HG03520 (cell line): Measurements from ENCODE around the gene DEFB123.
"Not testable (repeated sequence)": the region's sequence is repeated elsewhere in the genome, so short reads cannot be mapped to it uniquely, and the experiment has no call there.

Source experiments
- ATAC-seq: cut with Tn5 transposase; IDR thresholded peaks from one replicate; pipeline ENCODE4 v1.9.1; 2021; ENCODE audit warnings: mild to moderate bottlenecking, moderate library complexity; ENCODE audit not compliant: unreplicated experiment

Gene DEFB123, protein sequence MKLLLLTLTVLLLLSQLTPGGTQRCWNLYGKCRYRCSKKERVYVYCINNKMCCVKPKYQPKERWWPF

DNA sequence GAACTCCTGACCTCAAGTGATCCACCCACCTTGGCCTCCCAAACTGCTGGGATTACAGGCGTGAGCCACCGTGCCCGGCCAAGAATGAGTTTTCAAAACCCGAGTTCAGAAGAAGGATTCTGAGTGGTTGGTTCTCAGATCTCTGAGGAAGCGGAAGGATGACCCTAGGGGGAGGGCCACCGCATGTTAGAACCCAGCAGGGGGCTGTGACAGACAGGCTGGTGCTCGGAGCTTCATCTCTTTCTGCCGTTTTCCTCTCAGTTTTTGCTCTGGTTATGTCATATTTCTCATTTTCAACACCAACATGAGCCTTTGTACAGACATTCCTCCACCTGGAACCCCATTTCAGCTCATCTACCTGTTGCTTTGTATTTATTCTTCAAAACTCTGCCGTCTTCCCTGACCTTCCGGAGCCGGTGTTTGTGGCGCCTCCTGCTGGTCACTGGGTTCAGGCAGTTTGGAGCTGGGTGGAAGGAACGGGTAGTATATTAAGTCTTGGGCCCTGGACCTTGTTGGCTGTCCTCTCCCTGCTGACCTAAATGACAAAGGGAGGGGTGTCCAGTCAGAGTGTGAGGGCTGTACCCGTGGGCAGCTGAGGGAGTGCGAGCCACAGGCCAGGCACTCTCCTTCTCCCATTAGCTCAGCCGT is at the start of gene DEFB123:
DEFB123 (plus strand) TSS at position 621 of the 648 bp plus-strand sequence. CDS start 67 bp downstream, outside the sequence.
- ATAC-seq = no peak

DNA sequence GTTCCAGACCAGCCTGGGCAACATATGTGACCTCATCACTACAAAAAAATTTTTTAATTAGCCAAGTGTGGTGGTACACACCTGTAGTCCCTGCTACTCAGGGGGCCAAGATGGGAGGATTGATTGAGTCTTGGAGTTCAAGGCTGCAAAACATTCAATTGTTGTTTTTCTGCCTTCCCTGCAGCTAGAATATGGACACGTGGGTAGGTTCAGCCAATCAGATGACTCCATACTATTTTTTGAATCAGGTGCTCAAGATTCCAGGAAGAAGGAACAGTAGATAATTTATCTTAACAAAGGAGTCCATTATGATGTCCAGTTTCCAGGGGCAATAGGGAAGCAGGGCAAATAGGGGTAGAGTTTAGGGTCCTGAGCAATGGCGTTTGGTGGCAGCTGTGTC is 47.6 kb upstream of the DEFB123 start:
- ATAC-seq = no peak

DNA sequence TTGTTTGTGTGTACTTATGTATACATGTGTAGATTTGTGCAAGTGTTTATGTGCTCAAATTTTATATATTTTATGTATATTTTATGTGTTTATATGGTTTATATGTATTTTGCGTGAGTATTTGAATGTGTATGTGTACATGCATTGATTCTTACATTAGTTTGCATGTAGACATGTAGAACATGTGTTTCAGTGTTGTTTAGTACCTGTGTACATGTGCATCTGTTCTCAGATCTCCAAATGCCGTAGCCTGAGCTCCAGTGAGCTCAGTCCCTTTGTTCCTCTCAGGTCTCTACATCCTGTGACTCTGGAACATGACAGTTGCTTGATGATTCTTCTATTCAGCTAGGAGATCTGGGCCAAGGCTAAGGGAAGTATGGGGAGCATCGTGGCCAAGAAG is 45.5 kb upstream of the DEFB123 start:
- no peak for ATAC-seq

DNA sequence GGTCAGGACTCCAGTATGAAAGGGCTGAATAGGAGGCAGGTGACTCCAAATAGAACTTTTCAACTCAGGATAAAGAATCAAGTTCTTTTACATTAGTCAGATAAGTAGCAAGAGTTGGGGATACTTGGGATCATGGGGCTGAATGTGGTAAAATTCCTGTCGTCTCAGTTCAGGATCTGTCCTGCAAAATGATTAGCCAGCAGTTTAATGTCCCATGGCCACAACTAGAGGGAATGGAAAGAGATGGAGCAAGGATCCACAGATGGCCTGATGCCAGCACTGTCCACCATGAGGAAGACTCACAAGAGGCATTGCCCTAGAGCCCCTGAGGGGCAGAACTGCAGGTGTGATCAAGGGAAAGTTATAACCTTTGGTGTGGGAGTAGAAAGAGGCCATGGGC is 36.5 kb upstream of the DEFB123 start:
- no peak for ATAC-seq

DNA sequence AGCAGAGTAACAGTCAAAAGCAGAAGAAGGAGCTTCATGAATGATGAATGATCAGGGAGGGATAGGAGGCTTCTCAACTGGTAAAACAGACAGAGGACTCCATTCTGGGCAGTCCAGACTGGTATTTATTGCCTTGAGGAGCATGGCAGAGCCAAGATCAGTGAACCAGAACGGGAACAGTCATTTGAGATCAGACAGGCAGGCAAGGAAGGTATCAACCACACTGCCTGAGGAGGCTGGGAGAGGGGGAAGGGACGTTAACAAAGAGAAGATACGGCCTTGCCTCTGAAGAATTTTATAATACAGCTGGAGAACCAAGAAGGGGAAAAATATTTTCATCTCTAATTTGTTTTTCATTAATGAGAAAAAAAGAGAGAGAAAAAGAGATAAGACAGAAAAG is 34.3 kb upstream of the DEFB123 start, which contains the start of gene DEFB121:
DEFB121 (minus strand) TSS at position 101 of the 400 bp plus-strand sequence; CDS start at position 38, 63 bp downstream.
- no peak for ATAC-seq

DNA sequence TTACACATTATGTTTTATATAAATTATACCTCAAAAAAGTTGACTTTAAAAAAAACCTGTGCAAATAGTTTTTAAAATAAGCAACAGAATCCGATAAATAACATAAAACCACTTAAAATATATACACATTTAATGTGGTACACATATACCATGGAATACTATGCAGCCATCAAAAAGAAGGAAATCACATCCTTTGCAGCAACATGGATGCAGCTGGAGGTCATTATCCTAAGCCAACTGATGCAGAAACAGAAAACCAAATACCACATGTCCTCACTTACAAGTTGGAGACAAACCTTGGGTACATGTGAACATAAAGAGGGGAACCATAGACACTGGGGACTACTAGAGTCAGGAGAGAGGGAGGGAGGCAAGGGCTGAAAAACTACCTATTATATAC is 30.4 kb upstream of the DEFB123 start:
- no peak for ATAC-seq

DNA sequence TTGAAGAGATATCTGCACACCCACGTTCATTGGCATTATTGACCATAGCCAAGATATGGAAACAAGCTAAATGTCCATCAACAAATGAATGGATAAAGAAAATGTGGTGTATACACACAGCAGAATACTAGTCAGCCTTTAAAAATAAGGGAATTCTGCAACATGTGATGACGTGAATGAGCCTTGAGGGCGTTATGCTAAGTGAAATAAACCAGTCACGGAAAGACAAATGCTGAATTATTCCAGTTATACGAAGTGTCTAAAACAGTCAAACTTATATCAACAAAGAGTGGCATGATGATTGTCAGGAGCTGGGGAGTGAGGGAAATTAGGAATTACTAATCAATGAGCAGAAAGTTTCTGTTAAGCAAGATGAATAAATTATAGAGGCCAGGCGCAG is 26.1 kb upstream of the DEFB123 start:
- ATAC-seq = no peak

DNA sequence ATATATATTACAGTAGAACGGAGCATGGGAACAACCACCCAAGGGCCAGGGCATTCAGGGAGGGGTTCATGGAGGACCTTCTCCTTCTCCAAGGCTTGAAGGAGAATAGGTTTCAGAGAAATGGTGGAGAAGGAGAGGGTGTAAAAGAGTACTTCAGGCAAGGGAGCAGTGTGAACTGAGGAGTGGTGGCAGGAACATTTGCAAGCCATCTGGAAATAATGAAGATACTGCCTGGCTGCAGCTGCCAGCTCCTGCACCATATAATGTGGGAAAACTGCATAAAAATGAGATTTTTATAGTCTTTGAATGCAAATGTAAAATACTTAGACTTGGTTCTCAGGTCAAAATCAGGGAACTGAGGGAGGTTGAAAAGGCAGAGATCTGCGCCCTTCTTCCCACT is 24.8 kb upstream of the DEFB123 start:
- no peak for ATAC-seq

DNA sequence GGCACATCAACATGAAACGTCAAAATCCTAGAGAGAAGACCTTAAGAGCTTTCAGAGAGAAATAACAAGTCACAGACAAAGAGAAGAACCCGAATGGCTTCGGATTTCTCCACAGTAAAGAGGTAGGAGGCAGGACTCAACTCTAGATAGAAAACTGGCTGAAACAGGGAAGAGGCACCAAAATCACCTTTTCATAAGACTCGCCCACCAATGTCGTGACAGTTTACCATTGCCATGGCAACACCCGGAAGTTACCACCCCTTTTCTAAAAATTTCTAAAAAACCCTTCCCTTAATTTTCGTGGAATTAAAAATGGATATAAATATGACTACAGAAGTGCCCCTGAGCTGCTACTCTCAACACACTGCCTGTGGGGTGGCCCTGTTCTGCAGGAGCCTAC is 22.1 kb upstream of the DEFB123 start:
- ATAC-seq = no peak

DNA sequence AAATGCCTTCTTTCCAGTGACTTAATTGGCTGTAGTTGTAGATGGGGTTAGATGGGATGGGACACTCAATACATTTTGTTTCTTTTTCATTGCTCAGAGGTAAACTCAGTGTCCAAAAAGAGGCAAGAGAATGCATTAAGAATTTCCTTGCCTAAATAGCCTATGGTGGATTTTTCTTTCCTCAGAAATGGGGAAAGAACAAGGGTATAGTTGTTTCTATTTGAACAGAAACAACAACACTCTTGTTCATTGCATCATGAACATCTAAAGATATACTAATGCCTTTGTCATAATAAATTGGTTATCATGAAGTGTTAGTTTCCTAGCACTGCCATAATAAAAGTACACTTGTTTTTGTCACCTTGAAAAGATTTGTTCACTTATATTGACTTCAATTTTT is 14.6 kb upstream of the DEFB123 start:
- ATAC-seq = no peak

DNA sequence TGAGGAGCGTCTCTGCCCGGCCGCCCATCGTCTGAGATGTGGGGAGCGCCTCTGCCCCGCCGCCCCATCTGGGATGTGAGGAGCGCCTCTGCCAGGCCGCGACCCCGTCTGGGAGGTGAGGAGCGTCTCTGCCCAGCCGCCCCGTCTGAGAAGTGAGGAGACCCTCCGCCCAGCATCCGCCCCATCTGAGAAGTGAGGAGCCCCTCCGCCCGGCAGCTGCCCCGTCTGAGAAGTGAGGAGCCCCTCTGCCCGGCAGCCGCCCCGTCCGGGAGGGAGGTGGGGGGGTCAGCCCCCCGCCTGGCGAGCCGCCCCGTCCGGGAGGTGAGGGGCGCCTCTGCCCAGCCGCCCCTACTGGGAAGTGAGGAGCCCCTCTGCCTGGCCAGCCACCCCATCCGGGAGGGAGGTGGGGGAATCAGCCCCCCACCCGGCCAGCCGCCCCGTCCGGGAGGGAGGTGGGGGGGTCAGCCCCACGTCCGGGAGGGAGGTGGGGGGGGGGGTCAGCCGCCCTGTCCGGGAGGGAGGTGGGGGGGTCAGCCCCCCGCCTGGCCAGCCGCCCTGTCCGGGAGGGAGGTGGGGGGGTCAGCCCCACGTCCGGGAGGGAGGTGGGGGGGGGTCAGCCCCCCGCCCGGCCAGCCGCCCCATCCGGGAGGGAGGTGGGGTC is 13.4 kb upstream of the DEFB123 start:
- not testable (repeated sequence) for ATAC-seq

DNA sequence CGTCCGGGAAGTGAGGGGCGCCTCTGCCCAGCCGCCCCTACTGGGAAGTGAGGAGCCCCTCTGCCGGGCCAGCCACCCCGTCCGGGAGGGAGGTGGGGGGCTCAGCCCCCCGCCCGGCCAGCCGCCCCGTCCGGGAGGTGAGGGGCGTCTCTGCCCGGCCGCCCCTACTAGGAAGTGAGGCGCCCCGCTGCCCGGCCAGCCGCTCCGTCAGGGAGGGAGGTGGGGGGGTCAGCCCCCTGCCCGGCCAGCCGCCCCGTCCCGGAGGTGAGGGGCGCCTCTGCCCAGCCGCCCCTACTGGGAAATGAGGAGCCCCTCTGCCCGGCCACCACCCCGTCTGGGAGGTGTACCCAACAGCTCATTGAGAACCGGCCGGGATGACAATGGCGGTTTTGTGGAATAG is 12.9 kb upstream of the DEFB123 start:
- ATAC-seq = not testable (repeated sequence)

DNA sequence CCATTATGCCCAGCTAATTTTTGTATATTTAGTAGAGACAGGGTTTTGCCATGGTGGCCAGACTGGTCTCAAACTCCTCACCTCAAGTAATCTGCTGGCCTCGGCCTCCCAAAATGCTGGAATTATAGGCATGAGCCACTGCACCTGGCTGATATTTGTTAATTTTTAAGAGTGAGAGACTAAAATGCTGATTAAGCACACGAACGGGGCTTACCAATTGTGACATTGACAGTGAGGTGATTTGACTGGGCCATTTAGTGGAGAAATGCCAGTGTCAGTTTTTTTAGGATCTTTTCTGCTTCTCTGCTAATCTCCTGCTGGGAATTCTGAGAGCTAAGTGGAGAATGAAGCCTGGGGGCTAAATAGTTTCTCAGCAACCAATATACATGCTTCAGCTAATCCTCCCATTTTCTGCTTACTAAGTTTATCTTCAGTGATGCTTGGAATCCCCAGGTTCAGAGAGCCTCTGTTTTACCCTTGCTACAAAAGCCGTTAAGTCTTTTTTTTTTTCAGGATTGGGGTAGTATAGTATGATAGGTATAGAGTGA is 9.8 kb upstream of the DEFB123 start:
- no peak for ATAC-seq

DNA sequence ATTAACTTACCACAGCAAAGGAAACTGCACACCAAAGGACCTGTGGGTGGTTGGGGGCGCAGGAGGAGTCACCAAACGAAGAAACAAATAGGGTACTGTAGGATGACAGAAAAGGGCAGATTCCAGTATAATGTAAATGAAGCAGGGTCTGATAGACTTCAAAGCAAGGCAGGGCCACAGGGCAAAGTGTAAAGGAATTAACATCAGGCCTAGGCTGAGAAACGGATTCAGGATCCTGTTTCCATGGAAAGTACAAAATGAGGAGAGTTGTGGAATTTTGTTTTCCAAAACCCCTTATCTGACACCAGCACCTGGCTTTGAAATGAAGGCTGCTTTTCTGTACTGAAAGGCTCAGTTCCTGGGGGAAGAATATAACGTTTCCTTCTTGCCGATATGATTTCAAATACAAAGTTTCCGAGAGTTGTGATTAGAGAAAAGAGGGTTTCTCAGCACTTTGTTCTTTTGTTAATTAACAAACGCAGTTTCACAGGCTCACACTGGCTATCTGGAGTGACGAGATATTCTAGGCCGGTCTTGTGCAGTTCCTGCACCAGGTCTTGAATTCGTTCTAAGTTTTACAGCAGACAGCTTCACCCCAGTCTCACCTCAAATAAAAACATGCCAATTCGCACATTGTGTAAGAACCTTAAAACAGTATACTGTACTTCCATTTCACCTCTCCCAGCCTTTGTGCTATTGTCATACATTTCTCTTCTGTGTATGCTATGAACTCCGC is 5.8 kb downstream of the DEFB123 start:
- ATAC-seq = no peak

DNA sequence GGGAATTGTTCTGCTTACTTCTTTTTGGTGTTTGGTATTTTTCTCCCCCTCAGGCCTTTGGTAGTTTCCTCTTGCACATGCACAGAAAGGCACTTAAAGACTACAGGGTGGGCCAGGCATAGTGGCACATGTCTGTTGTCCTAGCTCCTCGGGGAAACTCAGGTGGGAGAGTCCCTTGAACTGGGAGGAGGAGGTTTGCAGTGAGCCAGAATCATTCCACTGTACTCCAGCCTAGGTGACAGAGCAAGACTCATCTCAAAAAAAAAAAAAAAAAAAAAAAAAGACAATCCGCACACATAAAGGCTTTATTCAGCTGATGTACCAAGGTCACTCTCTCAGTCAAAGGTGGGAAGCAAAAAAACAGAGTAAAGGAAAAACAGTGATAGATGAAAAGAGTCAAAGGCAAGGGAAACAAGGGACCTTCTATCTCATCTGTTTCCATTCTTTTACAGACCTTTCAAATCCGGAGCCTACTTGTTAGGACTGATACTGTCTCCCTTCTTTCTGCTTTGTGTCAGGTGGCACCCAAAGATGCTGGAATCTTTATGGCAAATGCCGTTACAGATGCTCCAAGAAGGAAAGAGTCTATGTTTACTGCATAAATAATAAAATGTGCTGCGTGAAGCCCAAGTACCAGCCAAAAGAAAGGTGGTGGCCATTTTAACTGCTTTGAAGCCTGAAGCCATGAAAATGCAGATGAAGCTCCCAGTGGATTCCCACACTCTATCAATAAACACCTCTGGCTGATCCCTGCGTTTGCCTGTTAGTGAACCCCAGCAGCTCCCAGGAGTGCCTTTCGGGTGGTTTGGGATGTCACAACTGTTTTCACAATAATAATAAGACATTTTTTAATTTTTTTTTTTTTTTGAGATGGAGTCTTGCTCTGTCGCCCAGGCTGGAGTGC is 9.3 kb downstream of the DEFB123 start:
- ATAC-seq = no peak

DNA sequence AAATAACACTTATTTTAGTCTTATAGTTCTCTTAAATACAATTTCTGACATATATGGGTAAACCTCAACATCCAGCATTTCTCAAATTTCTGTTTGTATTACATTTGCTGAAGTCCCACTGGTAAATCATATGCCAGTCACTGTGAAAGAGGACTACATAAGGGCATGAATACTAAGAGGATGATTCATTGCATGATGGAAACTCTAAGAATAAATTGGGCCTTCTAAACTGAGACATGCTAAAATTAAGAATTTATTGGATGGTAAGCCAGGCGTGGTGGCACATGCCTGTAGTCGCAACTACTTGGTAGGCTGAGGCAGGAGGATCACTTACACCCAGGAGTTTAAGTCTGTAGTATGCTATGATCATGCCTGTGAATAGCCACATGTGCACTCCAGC is 12.1 kb downstream of the DEFB123 start:
- no peak for ATAC-seq

DNA sequence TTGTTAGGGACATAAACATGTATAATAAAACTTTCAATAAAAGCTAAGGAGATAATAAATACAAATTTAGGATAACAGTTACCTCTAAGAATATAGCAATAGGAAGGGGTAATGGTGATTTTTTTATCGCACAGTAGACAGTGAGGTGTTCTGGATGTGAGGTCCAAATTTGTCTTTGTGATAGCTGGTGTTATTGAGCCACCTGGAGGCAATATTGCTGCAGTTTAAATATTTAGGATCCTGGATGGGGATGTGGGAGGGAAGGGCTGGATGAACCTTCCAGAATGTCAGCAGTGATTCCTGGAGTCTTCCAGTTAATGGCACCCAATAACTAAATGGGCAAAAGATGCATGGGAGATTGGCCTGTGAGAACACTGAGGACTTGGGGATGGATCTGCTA is 13.9 kb downstream of the DEFB123 start:
- no peak for ATAC-seq

DNA sequence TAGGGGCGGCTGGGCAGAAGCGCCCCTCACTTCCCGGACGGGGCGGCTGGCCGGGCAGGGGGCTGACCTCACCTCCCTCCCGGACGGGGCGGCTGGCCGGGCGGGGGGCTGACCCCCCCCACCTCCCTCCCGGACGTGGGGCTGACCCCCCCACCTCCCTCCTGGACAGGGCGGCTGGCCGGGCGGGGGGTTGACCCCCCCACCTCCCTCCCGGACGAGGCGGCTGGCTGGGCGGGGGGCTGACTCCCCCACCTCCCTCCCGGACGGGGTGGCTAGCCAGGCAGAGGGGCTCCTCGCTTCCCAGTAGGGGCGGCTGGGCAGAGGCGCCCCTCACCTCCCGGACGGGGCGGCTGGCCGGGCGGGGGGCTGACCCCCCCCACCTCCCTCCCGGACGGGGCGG is 30.5 kb downstream of the DEFB123 start:
- ATAC-seq = not testable (repeated sequence)

DNA sequence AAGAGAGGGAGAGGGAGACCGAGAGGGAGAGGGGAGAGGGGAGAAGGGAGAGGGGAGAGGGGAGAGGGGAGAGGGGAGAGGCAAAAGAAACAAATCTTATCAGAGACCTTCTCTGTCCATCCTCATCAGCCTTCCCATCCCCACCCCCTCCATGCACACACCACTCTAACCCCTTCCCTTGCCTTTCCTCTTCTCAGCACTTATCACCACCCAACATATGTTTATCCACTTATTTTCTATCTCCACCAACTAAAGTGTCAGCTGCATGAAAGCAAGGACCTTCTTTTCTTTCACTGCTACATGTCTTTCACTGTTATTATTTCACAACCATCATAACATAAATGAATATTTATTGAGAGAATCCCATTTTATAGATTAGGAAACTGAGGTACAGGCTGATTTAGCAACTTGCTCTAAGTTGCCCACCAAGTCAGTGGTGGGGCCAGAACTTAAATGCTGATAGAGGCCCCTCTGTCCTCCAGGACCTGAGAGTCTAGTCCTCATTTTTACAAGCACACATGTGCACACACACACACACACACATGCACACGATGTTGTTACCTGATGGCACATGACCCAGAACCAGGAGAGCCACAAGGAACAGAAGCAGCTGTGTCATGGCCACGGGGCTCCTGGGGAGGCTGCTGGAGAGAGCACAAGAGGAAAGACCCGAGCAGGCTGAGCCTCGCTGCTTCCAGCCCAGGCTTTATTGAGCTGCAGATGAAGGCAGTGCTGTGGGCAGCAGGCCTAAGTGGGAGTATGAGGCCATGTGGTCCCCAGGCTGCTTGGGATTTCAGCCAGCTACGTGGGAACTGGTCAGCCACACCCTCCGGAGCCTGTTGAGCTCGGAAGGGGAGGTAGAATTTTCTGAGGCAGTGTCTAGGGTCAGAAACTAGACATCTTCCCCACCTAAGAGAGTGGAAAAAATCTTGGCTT is 32.2 kb downstream of the DEFB123 start:
- ATAC-seq = no peak
